HG03460 (cell line): ENCODE measurements around the gene SPTBN5.

ENCODE experiments used
- ATAC-seq: cut with Tn5 transposase; IDR thresholded peaks from one replicate; pipeline ENCODE4 v1.9.1; 2021; ENCODE audit not compliant: unreplicated experiment

The SPTBN5 gene

DNA sequence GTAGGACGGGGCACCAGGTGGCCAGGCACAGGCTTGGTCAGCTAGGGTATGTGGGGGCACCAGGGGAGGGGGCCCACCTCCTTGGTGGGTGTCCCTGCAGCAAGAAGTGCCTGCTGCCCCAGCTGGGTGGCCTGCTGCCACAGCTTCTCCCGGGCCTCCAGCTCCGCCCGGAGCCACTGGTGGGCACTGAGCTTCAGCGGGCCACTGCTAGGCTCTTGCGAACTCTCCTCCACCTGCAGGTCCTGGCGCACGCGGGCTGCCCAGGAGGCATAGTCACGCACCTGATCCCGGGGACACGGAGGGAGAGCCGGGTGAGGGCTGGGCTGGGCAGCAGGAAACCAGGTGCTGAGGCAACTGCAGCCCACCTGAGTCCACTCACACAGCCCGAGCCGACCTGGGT lies 25.5 kb downstream of the SPTBN5 start:
- ATAC-seq = no peak

DNA sequence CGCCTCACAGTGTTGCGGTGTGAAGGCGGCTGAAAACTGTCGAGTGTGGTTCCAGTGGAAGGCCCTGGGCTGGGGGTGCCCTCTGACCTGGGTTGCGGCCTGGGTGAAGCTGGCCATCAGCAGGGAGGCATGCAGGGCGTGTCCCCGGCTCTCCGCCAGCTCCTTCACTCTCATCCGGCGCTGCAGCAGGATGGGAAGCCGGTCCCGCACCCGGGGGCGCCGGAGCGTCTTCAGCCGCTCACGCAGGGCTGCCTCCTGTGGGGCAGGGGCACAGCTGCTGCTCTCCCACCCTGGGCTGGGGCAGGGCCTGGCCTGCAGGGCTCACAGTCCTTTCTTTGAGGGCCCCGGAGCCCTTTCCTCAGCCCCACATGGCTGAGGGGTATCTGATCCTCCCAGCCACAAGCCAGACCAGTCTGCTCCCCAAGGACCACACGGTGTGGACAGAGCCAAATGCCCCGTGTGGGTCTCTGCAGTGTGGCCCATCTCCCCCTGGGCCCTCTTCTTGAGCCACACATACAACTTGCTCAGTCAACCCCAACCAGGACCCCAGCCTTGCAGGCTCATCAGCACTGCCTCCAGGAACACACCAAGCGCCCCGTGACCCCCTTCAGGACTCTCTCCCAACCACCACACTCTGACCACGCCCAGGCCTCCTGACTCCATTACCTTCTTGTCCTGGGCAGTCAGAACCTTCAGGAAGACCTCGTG lies 26.8 kb downstream of the SPTBN5 start:
- ATAC-seq = no peak

DNA sequence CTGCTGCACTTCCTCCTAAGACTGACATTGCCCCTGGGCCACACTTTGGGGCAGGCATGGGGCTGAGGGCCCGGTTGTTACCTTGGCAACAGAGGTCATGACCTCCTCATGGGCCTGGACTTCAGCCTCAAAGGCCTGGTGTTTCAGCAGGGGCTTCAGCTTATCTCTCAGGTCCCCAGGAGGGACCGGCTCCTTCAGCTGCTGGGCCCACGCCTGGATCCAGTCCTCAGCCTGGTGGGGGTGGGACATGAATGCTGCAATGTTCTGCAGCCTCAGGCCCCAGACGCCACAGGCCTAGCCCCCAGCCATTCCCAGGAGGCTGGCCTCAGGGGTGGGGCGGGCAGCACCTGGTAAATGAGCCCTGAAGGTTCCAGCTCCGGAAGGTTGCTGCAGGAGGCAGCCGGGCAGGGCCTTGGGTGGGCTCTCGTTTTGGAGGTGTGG lies 27.6 kb downstream of the SPTBN5 start:
- no peak for ATAC-seq

- ATAC-seq = no peak
Measured at GRCh38 chr15:41865490-41866055, 28.3 kb downstream of the SPTBN5 start.

- no peak for ATAC-seq
Measured at GRCh38 chr15:41862515-41863116, 31.2 kb downstream of the SPTBN5 start.

DNA sequence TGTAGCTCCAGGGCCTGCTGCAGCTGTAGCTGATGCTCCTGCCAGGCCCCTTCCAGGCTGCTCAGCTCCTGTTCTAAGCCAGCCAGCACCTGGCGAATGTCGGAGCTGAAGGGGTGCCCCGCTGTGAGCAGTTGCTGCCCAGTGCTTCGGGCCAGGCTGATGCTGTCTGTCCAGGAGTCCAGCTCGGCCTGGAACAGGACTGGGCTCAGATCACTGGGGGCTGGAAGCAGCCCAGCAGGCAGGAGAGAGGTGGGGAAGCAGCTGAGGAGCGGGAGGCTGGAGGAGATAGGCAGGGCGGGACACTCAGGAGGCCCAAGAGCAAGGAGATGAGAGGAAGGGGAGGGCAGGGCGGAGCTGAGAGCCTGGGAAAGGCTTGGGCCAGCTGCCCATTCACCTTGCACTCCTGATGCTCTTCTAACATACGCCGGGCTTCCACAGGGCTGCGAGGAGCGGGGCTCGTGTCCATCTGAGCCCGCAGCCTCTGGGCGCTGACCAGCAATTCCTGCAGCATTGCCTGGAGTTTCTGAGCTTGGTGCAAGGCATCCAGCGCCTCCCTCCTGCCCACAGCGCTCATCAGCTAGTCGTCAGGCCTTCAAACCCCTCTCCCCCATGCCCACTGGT lies 32.0 kb downstream of the SPTBN5 start:
- ATAC-seq = no peak

- ATAC-seq = no peak
Measured at GRCh38 chr15:41860049-41860828, 33.6 kb downstream of the SPTBN5 start.

GRCh38 chr15:41858756-41859155 lies 35.1 kb downstream of the SPTBN5 start:
- no peak for ATAC-seq

DNA sequence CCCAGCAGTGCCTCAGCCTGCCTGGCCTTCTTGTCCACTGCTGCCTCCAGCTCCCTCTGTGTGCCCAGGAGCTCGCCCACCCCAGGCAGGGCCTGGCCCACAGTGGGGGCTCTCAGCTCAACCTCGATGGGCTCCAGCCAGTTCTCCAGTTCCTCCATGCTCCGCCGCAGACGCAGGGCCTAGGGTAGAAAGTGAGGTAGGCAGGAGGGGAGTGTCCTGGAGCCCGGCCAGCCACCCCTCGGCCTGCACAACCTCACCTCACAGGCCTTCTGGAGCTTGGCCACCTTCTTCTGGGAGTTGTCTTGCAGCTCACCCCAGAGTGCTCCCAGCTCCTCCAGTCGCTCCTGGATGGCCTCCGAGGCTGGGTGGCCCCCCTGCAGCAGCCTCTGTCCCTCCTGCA lies 36.5 kb downstream of the SPTBN5 start:
- ATAC-seq = no peak

GRCh38 chr15:41856716-41857115 lies 37.1 kb downstream of the SPTBN5 start:
- ATAC-seq = no peak

- ATAC-seq = no peak
Measured at GRCh38 chr15:41856262-41856661, 37.6 kb downstream of the SPTBN5 start.

- ATAC-seq = no peak
Measured at GRCh38 chr15:41855261-41855961, 38.4 kb downstream of the SPTBN5 start.

DNA sequence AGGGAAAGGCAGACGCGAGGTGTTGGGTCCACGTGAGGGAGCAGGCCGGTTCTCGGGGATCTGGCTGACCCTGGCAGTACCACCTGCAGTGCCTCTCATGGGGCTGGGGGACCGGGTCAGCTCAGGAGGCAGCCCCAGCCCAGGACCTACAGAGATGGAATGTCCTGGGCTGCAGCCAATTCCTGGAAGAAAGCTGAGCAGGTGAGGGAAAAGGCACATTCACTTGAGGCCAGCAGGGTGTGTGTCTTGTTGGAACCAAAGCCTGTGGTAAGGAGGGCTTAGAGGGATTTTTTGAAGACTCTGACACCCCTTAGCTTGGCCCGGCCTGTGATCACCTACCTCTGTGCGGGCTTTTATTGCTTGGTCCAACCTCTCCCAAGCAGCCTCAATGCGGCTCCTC lies 39.4 kb downstream of the SPTBN5 start:
- ATAC-seq = no peak

GRCh38 chr15:41853831-41854230 lies 40.0 kb downstream of the SPTBN5 start:
- ATAC-seq = no peak

DNA sequence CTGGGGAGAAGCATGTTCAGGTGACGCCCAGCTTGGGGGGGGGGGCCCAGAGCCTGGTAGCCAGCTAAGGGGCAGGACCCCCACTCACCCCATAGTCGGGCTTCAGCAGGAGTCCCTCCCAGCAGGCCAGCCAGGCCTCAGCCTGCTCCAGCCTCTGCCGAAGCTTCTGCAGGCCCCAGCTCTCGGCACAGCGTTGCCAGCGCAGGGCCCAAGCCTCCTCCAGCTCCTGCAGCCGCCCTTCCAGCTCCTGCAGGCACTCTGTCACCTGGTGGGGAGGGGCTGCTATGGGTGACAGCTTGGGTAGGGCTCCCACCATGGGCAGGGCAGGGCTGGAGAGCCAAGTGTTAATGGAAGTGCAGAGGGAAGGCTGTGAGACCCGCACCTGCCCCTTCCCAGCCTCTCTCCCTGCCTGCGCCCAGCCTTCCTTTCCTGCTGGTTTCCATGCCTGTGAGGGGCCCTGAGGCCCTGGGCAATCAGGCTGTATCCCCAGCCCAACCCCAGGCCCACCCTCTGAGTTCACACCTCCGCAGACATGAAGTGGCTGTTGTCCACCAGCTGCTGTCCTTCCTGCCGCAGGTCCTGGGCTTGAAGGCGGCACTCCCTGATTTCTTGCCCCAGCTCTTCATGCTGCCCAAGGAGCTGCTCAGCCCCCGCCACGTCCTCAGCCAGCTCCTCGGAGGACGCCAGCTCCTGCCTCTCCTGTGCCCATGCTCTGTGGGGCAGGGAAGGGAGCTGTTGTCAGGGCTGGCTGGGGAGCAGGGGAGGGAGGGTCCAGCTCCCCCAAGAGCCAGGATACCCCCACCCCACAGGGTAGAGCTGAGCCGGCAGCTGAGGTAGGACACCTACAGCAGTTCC lies 40.9 kb downstream of the SPTBN5 start:
- no peak for ATAC-seq

- no peak for ATAC-seq
Measured at GRCh38 chr15:41851755-41852370, 42.0 kb downstream of the SPTBN5 start.

DNA sequence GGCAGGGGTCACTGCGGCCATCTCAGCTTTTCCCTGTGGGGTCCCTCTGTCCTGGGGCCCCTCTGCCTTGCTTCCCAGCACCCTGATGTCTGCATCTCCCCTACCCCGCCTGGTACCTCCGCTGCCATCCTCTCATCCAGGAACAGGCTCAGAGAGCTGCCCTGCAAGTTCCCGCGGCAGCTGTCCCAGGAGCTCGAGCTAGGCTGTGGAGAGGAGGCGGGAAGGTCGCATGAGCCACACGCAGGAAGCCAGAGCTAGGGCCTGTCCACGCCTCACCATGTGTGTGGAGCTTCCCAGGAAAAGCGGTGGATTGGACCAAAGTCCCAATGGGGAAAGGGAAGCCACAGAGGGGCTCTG lies 42.7 kb downstream of the SPTBN5 start:
- no peak for ATAC-seq

GRCh38 chr15:41850482-41851166 lies 43.2 kb downstream of the SPTBN5 start:
- no peak for ATAC-seq

DNA sequence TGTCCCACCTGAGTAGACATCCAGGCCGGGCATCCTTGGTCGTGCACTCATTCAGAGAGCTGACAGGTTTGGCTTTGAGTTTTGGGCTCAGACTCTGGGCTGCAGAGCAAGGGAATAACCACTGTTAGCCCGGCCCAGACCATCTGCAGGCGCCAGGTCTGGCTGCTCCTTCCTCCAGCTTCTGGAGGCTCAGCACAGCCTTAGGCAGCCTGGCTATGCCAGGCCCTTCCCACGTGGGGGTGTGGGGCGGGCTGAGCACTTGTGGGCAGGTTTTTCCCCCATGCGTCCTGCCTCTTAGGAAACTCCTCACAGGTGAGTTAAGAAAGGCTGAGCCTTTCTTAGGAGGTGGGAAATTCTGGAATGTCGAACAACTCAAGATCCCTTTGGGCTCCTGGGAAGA lies 44.0 kb downstream of the SPTBN5 start:
- ATAC-seq = no peak
